Occipital lobe (tissue), 2 donors: ENCODE results near the gene PLAGL1. TPM values are rescaled to one million over a fixed set of nuclear protein-coding genes. Genes with fewer than 3 reads are reported as not detected.
"Not testable (repeated sequence)": the region's sequence is repeated elsewhere in the genome, so short reads cannot be mapped to it uniquely, and the experiment has no call there.

Experiments used
- DNase-seq: peaks from one replicate; lab custom pipeline; 2025; lab: John Stamatoyannopoulos, UW
- total RNA-seq: library from RNA; depleted of rRNA; stranded (reverse); fragments of >200 nt; gene quantifications from one replicate; pipeline ENCODE4 v1.2.3, GENCODE V29; 2014

The PLAGL1 gene, protein sequence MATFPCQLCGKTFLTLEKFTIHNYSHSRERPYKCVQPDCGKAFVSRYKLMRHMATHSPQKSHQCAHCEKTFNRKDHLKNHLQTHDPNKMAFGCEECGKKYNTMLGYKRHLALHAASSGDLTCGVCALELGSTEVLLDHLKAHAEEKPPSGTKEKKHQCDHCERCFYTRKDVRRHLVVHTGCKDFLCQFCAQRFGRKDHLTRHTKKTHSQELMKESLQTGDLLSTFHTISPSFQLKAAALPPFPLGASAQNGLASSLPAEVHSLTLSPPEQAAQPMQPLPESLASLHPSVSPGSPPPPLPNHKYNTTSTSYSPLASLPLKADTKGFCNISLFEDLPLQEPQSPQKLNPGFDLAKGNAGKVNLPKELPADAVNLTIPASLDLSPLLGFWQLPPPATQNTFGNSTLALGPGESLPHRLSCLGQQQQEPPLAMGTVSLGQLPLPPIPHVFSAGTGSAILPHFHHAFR
- 16.2 TPM for total RNA-seq

DNA sequence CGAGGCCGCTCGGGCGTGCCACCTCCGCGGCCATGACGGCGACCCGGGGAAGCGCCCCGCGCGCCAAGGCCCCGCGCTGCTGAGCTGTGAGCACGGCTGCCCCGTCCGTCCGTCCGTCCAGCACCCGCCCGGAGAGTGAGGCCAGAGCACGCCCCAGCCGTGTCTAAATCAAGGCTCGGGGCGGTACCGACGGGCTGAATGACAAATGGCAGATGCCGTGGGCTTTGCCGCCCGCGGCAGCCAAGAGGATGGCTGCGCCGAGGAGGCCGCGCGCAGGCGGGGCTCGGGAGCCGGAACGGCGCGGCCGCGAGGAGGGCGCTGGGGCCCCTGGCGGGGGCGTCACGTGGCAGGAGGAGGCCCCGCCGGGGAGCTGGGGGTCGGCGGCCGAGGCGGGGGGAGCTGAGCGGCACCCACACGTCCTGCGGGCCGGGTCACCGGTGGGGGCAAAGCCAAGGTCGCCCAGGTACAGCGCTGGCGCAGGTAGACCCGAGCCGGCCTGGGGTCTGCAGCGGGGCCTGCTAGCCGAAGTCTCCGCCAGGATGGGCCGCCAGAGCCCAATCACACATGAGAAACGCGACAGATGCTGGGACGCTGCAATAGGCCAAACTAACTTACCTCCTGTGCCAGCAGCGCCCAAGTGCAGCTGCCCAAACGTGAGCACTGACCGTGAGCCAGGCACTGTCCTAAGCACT, at the start of gene PLAGL1:
TSS of gene PLAGL1 (minus strand) at position 140 of the 692 bp plus-strand sequence. CDS start 60,123 bp downstream, outside the sequence.
- peak; percentile 19 for DNase-seq

DNA sequence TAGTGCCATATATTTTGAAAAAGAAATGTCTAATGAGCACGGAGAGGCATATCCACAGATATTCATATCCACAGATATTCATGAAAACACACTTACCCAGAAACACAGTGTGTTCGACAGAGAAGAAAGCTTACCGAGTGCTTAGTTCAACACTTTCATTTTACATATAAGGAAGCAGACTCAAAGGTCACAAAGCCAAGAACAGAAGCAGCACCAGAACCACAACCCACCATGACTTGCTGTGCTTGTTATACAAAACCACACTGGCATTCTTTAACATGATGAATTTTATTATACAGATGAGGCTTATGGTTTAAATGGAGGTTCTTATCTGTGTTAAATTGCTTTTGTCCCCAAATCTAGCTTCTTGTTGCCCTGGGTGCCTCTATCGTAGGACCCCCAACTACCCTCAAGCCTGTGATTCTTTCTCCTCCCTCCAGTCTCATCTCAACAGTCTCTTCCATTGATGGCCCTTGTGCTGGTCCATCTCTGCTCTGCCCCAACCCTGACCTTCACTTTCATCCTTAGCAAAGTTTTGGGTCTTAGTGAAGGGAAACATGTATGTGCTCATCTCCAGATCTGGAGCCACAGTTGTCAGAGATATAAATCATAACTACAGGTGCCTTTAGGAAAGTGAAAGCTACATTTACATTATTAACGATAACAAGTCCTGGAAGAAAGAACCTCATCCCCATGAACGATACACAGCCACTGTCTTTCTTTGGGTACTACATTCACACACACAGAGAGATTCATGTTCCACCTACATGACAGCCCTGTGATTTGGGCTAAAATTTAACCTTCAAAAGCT, 47.3 kb upstream of the PLAGL1 start:
- no peak for DNase-seq

DNA sequence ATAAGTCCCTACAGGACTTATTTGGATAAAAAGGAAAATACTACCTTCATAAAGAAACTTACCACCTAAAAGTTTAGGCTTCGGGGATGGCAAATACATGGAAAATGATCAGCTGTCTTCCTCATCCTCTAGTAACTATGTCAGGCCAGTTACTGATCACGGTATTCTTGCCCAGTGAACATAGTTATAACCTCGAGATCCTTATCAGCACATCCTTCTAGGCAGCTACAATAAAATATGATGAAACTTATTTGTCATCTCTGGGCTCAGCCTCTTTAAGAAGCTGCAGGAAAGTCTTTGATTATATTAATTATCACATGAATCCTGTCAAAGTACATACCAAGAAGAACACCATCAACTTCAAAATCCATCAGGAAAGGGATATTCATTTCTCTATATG, 45.5 kb upstream of the PLAGL1 start:
- DNase-seq, result no peak

DNA sequence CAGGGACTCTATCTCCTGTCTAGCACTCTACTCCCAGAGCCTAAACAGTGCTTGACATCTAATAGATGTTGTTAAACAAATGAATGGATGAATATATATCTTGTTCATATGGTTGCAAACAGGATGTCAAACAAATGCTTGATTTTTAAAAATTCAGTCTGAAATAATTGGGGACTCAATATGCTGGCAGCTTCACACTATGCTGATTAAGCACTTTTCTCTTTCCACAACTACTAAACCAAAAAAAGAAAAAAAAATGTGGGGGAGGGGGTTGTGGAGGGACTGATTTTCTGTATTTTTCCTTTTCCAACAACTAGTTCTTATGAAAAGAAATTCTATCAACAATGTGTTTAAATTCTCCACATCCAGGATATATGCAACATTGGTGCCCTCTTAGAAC, 44.4 kb upstream of the PLAGL1 start:
- DNase-seq, result no peak

DNA sequence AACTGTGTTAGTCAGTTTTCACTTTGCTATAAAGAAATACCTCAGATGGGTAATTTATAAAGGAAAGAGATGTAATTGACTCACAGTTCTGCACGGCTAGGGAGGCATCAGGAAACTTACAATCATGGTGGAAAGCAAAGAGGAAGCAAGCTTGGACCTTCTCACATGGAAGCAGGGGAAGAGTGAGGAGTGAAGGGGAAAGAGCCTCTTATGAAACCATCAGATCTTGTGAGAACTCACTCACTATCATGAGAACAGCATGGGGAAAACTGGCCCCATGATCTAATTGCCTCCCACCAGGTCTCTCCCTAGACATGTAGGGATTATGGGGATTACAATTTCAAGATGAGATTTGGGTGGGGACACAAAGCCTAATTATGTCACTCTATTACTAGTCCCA, 41.3 kb upstream of the PLAGL1 start:
- no peak for DNase-seq

DNA sequence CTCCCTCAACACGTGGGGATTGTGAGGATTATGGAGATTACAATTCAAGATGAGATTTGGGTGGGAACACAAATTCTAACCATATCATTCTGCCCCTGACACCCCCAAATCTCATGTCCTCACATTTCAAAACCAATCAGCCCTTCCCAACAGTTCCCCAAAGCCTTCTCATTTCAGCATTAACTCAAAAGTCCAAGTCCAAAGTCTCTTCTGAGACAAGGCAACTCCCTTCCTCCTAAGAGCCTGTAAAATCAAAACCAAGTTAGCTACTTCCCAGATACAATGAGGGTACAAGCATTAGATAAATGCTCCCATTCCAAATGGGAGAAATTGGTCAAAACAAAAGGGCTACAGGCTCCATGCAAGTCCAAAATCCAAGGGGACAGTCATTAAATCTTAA, 39.6 kb upstream of the PLAGL1 start:
- no peak for DNase-seq

DNA sequence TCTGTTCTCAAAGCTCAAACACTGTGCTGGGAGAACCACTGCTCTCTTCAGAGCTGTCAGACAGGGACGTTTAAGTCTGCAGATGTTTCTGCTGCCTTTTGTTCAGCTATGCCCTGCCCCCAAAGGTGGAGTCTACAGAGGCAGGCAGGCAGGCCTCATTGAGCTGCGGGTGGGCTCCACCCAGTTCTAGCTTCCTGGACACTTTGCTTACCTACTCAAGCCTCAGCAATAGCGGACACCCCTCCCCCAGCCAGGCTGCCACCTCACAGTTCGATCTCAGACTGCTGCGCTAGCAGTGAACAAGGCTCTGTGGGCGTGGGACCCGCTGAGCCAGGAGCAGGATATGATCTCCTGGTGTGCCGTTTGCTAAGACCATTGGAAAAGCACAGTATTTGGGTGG, 38.6 kb upstream of the PLAGL1 start:
- DNase-seq, result not testable (repeated sequence)

DNA sequence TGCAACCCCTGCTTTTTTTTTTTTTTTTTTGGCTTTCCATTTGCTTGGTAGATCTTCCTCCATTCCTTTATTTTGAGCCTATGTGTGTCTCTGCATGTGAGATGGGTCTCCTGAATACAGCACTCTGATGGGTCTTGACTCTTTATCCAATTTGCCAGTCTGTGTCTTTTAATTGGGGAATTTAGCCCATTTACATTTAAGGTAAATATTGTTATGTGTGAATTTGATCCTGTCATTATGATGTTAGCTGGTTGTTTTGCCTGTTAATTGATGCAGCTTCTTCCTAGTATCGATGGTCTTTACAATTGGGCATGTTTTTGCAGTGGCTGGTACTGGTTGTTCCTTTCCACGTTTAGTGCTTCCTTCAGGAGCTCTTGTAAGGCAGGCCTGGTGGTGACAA, 36.9 kb upstream of the PLAGL1 start:
- not testable (repeated sequence) for DNase-seq

DNA sequence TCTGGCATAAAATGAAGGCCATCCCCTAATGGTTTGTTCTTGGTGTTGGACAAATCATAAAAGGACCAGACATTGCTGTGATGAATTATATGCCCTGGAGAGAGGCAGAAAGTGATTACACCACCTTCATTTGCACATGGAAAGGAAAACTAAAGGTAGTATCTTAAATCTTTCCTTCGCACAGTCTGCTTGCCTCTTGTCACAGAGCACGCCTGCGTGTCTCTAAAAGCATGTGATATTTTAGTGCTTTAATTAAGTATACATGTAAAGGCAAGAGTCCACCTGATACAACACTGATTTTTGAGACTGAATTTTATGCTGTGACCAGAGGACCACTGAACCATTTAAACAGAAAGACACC, 28.8 kb upstream of the PLAGL1 start:
- DNase-seq, result no peak

DNA sequence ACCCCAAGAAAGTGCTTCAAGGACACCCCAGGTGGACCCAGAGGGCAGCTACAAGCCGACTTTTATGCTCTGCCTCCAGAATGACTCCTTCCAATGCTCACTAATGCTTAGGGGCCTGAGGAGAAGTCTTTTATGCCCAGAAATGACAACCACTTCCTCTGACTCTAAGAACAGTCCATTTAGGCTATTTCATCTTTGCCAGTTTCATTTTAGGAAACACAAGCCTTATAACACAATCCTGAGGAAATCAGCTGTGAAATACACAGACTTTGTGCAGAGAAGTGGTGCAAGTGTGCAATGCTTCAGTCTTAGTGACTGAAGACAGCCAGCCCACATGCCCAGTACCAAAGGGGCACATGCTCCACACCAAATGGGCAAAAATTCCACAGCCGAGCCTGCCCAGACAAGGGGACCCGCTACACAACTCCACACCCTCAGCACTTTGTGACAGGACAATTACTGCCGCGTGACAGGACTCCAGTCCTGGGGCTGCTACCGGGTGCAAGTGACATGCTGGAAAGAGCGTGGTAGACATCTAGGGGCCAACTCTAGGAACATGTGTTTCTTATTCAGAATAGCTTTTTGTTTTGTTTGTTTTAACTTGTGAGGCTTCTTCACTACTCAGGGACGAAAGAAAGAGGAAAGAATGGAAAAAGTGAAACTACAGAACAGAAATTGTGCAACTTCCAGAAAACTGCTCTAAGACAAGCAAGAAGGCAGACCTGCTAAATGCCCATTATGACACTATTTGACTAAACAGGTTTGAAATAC, 28.2 kb upstream of the PLAGL1 start:
- no peak for DNase-seq

DNA sequence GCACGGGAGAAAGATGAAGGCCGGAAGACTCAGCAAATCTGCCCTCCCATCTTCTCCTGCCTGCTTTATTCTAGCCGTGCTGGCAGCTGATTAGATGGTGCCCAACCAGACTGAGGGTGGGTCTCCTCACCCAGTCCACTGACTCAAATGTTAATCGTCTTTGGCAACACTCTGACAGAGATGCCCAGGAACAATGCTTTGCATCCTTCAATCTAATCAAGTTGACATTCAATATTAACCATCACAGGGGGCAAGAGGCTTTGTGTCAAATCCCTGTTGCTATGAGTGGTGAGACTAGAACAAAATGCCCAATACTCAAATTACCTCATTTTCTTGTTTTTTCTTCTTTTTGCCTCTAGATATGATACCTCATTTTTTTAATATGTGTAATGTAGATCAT, 27.4 kb upstream of the PLAGL1 start:
- no peak for DNase-seq

DNA sequence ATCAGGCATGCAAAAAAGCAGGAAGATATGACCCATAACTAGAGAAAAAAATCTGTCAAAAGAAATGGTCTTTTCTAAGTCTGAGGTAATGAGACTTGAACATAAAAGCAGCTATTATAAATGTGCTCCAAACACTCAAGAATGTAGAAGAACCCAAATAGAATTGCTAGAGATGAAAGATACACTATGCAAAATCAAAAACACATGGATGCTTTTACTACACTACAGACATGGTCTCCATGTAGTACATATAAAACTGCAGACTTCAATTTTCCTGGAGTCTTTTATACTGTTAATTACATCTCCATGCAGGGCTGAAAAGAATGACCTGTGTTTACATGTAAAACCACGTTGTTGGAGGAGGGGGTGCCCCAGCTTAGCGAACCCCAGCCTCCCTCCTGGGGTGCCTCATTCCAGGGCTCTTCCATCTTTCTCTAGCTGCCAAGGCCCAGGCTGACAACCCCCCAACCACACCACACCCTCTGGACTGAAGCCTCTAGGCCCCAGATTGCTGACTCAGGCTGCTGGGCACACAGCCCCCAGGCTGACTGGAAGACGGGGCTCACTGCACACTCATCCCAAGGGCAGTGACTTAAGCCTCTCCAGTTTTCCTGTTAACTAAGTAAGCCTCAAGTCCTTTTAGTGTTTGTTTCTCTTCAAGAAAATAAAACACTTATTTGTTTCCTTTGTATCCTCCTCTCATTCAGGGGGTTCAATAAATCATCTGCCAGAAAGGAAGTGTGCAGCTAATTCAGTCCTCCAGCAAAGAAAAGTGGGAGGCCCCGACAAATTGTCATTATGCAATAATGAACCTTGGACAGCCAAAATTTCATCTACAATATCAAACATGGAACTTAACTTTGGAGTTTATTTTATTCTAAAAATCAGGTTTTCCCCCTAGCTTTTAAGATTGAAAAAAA, 26.0 kb upstream of the PLAGL1 start:
- no peak for DNase-seq

DNA sequence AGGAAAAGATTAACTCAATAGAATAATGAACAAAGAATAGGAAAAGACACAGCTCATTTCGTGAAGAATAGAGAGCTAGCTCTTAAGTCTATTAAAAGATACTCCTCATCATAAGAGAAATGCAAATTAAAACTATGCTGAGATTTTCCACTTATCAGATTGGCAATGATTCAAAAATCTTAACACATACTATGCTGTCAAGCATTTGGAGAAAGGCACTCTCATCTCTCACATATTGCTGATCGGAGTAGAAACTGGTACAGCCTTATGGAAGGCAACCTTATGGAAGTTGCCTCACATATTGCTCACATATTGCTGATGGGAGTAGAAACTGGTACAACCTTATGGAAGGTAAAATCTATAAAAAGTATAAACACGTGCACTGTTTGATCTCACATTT, 21.4 kb upstream of the PLAGL1 start:
- no peak for DNase-seq

DNA sequence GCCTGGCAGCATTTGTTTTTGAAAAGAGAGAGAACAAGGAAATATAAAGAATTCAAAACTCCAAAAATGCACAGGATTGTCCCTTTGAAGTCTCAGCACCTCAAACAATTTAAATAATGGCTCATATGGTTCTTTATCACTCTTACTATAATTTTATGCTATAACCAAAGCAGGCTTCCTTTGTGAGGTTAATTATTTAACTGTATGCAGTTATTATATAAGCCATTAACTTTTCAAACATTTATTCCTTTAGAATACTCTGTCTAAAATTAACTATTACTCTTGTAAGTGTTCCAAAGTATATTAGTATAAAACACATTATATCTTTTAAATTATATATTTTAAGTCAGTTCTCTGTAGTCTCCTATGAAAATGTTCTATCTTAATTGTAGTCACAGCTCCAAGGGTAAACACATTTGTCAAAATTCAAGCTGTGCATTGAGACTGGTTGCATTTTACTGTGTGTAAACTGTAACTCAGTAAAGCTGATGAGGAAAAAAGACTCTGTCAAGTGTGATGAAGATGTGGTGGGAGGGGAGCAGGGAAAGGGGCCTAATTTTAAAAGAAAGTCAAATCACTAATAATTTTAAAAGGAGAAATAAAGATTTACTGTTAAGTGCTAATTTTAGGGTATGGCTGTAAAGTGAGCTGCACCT, 20.0 kb upstream of the PLAGL1 start:
- DNase-seq, result no peak

DNA sequence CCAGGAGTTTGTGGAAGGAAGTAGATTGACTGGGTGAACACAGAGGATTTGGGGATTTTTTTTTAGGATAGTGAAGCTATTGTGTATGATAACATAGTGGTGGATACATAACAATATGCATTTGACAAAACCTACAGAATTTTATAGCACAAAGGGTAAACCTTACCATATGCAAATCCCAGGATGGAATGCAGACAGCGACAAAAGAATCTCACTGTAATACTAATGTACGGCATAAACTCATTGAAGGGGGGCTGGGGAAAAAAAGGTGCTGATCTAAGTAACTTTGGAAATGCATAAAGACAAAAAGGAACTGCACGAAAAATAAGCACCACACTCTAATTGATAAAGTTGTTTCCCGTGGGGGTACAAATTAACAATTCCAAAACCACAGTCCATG, 15.2 kb upstream of the PLAGL1 start:
- DNase-seq, result no peak

DNA sequence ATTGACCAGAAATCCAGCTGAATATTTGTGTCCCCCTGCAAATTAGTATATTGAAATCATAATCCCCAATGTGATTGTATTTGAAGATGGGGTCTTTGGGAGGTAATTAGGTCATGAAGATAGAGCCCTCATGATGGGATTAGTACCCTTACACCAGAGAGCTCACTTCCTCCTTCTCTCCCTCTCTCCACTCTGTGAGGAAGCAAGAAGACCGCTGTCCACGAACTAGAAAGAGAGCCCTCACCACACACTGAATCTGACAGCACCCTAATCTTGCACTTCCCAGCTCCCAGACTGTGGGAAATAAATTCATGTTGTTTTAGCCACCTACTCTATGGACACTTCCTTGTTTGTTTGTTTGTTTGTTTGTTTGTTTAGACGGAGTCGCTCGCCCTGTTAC, 11.9 kb upstream of the PLAGL1 start:
- no peak for DNase-seq

DNA sequence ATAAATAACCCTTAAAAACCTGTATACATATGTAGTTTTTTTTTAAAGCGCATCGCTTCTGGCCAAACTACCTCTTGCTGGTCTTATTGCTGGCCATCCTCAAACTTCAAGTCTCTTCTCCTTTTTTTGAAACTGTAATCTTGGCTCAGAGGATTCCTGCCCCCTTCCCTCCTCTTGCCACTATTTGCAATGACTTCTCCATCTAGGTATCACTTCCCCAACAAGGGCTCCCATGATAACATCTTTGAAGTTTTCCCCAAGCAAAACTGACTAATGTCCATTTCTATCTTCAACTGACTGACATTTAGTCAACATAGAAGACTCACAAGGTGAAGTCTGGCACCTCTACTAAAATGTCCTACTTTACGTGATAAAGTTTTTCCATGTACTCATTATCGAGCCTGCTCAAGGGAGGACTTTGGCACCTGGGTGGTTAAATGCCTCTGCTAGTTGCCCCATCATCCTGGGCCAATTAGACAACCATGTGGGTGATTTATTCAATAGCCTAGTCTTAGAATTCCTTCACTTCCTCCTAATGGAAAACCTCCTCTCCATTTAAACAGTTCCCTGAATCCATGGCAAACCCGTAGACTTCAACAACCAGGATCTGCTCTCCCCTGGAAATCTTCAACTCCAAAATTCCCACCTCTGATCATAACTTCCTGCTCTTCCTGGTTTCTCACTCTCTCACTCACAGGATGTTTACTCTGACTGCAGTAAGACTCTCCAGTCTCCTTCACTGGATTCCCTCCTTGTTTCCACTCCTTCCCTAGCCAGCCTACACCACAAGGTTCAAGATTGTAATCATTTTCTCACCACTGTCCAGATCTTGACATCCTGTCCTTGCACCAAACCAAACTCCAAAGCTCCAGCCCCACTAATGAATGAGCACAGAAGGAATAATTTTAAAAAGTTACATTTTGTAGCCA, 9.4 kb upstream of the PLAGL1 start:
- no peak for DNase-seq

DNA sequence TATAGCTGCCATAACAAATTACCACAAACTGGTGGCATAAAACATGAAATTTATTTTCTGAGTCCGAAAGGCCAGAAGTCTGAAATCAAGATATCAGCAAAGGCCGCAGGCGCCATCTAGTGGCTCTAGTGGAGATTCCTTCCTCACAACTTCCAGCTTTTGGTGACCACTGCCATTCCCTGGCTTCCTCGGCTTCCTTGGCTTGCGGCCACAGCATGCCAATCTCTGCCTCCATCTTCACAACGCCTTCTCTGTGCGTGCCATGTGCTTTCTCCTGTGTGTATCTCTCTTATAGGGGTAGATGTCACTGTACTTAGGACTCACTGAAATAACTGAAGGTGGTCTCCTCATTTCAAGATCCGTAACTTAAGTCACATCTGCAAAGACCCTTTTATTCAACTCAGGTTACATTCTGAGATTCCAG, 5.4 kb upstream of the PLAGL1 start:
- DNase-seq, result peak; percentile 14

DNA sequence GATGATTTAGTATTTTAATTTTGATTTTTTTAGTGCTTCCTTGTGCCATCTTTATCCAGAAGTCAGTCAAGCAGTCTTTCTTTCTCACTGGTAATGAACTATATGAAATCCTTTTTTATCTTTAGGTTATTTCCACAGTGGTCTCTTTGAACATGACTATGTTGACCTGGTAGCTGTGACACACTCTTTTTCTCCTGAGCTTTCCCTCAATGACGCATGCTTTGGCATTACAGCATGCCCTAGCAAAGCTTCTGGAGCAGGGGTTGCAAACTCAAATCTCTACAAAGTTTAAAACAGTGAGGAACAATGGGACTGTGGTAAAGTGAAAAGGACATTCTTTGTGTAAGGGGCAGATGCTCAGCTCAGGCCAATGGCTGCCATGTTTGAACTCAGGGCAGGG, 4.5 kb upstream of the PLAGL1 start:
- no peak for DNase-seq
